NCI-H146 (cell line): ENCODE results near the gene ZCWPW2.

Experiments used
- DNase-seq: peaks from one replicate; lab custom pipeline; 2025; lab: John Stamatoyannopoulos, UW

ZCWPW2 gene

GRCh38 chr3:28348629-28349468, at the start of gene ZCWPW2, which contains the start of gene AZI2:
ZCWPW2 (plus strand) TSS chr3:28348721; CDS start chr3:28413069, 64,348 bp downstream.
AZI2 (minus strand) TSS chr3:28348824; CDS start chr3:28340617, 8,207 bp downstream.
- DNase-seq = peak; percentile 90

- DNase-seq = no peak
Measured at GRCh38 chr3:28299705-28300104, 48.8 kb upstream of the ZCWPW2 start.

- DNase-seq = no peak
Measured at GRCh38 chr3:28300345-28300962, 48.1 kb upstream of the ZCWPW2 start.

GRCh38 chr3:28301688-28302087, 46.8 kb upstream of the ZCWPW2 start:
- DNase-seq = no peak

- no peak for DNase-seq
Measured at GRCh38 chr3:28308196-28308595, 40.3 kb upstream of the ZCWPW2 start.

GRCh38 chr3:28315711-28316110, 32.8 kb upstream of the ZCWPW2 start:
- no peak for DNase-seq

GRCh38 chr3:28316226-28316625, 32.3 kb upstream of the ZCWPW2 start:
- DNase-seq = no peak

- DNase-seq = peak; percentile 48
Measured at GRCh38 chr3:28317438-28318022, 31.0 kb upstream of the ZCWPW2 start.

GRCh38 chr3:28320981-28321380, 27.5 kb upstream of the ZCWPW2 start:
- DNase-seq = no peak

- DNase-seq = no peak
Measured at GRCh38 chr3:28322464-28322863, 26.1 kb upstream of the ZCWPW2 start.

GRCh38 chr3:28326458-28326926, 22.0 kb upstream of the ZCWPW2 start:
- DNase-seq = no peak

- DNase-seq = no peak
Measured at GRCh38 chr3:28328188-28329151, 20.1 kb upstream of the ZCWPW2 start.

GRCh38 chr3:28334552-28334951, 14.0 kb upstream of the ZCWPW2 start:
- DNase-seq = no peak

- no peak for DNase-seq
Measured at GRCh38 chr3:28335246-28335645, 13.3 kb upstream of the ZCWPW2 start.

GRCh38 chr3:28337230-28337629, 11.3 kb upstream of the ZCWPW2 start:
- no peak for DNase-seq

GRCh38 chr3:28343144-28343543, 5.4 kb upstream of the ZCWPW2 start:
- no peak for DNase-seq

GRCh38 chr3:28345690-28346089, 2.8 kb upstream of the ZCWPW2 start:
- DNase-seq = no peak

GRCh38 chr3:28347374-28348264, 902 bp upstream of the ZCWPW2 start:
- no peak for DNase-seq

GRCh38 chr3:28348265-28348628, 274 bp upstream of the ZCWPW2 start:
- no peak for DNase-seq

GRCh38 chr3:28349469-28350000, 1.0 kb downstream of the ZCWPW2 start:
- no peak for DNase-seq
